GM12878 (cell line): Measurements from ENCODE around the gene HCRTR2.

Source experiments
- BMI1 ChIP-seq: fragments of 450-650 bp; IDR thresholded peaks from 2 replicates; pipeline ENCODE4 v1.6.1; 2016; ENCODE audit warnings: mild to moderate bottlenecking, moderate library complexity, borderline replicate concordance
- CTCF ChIP-seq, 3 experiments: IDR thresholded peaks in 2 of 3; conservative IDR thresholded peaks in 1 of 3; 2 replicates each; pipeline ENCODE4 v1.5.1; 2011; ENCODE audit warnings: low read depth in 3 of 3, low read length in 3 of 3, mild to moderate bottlenecking in 3 of 3, control low read depth in 2 of 3, moderate library complexity in 2 of 3, inconsistent platforms in 1 of 3, mixed read lengths in 1 of 3; ENCODE audit not compliant: control insufficient read depth in 2 of 3, insufficient read depth in 1 of 3; ENCODE audit errors: extremely low read depth in 1 of 3
- GATAD2B ChIP-seq: fragments of 450-650 bp; conservative IDR thresholded peaks from 2 replicates; pipeline ENCODE4 v1.6.1; 2017; ENCODE audit warnings: low read depth, mild to moderate bottlenecking, moderate library complexity
- POLR2A ChIP-seq: IDR thresholded peaks from 2 replicates; pipeline ENCODE4 v1.6.1; 2011; ENCODE audit warnings: low read depth, mild to moderate bottlenecking, low read length
- REST ChIP-seq: IDR thresholded peaks from 2 replicates; pipeline ENCODE4 v1.6.1; 2012; ENCODE audit warnings: mild to moderate bottlenecking, low read depth, low read length
- SREBF2 ChIP-seq: IDR thresholded peaks from 2 replicates; pipeline ENCODE4 v1.6.1; 2012; ENCODE audit warnings: mild to moderate bottlenecking, low read length
- TAF1 ChIP-seq: IDR thresholded peaks from 2 replicates; pipeline ENCODE4 v1.6.1; 2011; ENCODE audit warnings: mild to moderate bottlenecking, low read depth, low read length, borderline replicate concordance
- ZBED1 ChIP-seq: IDR thresholded peaks from 2 replicates; pipeline ENCODE4 v1.6.1; 2016; ENCODE audit warnings: borderline replicate concordance
- ZZZ3 ChIP-seq: IDR thresholded peaks from 2 replicates; pipeline ENCODE4 v1.6.1; 2011; ENCODE audit warnings: low read depth; ENCODE audit not compliant: control insufficient read depth, insufficient read length

GRCh38 chr6:55136916-55137315 is 37.4 kb upstream of the HCRTR2 start:
- TF ChIP-seq TAF1 (no peak), ZZZ3 (no peak), REST (no peak), BMI1 (no peak), GATAD2B (no peak), POLR2A (no peak), ZBED1 (no peak), SREBF2 (no peak), CTCF (IDR thresholded peaks at IDR 0.05 in 2 of 3, conservative IDR thresholded peaks at IDR 0.05 in 1 of 3; ENCODE audit: control insufficient read depth in 2 of 3, extremely low read depth in 1 of 3, insufficient read depth in 1 of 3, low read depth in 3 of 3, low read length in 3 of 3) (no peak)
